GM18868 (cell line): ENCODE results near the gene LYSMD2.
A peak's percentile ranks its signal among the peaks of the same experiment; 100 is the strongest.

Experiments used
- ATAC-seq: cut with Tn5 transposase; IDR thresholded peaks from one replicate; pipeline ENCODE4 v1.9.1; 2021; ENCODE audit warnings: mild to moderate bottlenecking, moderate library complexity; ENCODE audit not compliant: unreplicated experiment

LYSMD2 gene

GRCh38 chr15:51752888-51753287, 15.4 kb upstream of the LYSMD2 start:
- no peak for ATAC-seq

GRCh38 chr15:51751697-51752683, 14.5 kb upstream of the LYSMD2 start:
- ATAC-seq: peak; percentile 39

DNA sequence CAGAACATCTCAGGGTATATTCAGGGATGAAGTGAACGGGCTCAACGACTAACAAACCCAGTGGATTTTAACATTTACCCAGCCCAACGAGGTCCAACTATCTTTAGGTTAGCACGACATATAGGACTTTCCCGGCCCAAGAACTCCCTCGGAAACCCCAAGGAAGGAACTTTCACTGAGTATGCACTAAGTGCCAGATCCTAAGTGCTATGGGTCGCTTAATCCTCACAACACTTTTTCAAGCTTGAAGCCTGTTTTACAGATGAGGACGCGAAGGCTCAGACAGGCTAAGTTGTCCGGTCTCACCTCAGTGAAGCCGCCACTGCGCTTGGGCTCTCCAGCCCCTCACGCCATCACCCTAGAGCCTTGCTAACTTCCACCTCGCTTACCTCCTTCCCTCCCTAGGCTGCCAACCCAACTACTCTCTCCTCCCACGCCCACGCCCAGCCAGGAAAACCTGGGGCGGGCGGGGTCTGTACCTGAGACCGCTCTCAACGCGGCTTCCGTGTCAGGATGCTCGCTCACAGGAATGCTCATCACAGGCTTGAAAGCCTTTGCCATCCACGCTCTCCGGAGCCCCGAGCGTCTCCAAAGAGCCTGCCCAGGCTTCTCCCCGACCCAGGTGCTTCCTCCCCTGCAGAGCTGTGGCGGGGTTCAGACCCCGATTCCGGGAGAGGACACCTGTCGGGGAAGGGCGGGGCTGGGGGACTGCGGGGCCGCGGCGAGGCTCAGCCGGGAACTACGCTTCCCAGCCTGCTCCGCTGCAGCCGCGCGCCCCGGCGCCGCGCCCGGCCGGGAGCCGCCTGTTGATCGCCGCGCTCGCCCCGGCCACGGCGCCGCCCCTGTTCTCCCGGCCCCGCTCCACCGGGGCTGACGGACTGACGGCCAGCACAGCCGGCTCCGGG, 13.6 kb upstream of the LYSMD2 start, which contains the start of gene TMOD2:
TSS of gene TMOD2 (plus strand) at position 806 of the 905 bp plus-strand sequence. CDS start 14,845 bp downstream, outside the sequence.
- ATAC-seq: peak; percentile 77

DNA sequence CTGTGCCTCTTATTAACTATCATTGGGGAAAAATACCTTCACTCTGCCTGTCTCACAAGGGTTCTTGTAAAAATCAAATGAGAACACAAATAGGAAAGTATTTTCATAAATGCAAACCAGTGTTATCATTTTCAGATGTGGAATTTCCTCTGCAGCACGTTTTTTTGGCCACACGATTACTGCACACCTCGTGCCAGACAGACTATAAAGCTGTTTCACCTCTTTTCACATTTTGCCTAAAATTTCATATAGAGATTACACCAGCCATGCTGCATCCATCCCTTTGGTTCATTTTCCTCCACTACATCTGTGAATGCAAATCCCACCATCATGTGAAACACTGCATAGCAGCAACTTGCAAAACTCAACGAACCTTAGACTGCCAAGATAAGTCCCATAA, 12.7 kb upstream of the LYSMD2 start:
- no peak for ATAC-seq

- ATAC-seq: no peak
Measured at GRCh38 chr15:51749307-51749706, 11.9 kb upstream of the LYSMD2 start.

DNA sequence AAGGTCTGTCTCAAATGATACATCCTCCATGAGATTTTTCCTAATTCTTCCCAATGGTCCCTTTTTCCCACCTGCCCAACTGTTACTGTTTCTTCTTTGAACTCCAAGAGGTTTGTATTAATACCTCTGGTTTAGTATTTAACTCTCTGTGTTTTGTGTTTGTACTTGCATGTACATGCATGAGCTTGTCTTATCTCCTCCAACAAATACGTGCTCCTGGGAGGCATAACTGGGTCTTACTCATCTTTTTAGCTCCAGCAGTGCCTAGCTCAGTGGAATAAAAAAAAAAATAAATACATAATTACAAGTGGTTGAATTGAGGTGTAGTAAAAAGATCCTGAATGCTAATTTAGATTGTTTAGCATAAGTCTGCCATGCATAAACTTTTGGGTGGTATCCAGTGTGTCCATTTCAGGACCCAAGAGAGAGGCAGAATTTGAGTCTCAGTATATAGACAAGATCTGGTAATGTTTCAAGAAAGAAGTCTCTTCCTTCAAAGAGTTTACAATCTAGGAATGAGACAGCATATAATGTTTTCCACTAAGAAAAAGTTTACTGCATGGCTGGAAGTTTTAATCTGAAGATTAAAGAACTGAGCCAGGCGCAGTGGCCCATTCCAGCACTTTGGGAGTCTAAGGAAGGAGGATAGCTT, 1.7 kb upstream of the LYSMD2 start:
- ATAC-seq: no peak

GRCh38 chr15:51738553-51738952, 1.1 kb upstream of the LYSMD2 start:
- no peak for ATAC-seq

DNA sequence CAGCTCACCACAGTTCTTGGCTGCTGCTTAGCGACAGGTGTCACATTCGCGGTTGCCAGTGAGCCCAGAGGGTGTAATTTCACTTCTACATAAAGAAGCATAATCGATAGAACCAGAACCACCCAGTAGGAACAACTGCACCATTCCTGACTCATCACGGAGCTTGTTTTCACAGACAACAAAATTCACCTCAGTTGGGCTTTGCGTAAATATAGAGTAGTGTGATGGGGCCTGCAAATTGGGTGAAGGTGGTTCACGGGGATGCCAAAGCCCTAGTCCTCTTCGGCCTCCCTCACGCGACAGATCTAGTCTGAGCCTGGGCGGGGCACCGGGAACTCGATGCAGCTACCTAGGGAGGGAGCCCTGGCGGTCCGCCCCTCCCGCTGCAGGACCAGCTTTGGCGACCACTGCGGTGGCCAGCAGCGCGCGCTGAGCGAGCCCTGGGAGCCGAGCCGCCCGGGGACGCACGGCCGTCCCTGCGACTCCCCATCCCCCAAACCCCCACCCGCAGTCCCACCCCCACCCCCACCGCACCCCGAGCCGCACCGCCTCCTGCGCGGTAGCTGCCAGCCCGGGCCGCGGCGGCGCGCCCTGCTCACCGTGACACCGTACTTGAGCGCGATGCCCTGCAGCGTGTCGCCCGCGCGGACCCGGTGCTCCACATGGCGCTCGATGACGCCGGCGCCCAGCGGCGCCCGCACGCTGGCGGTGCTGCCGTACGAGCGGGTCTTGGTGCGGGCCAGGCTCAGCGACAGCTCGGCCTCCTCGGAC, 519 bp downstream of the LYSMD2 start:
- peak; percentile 32 for ATAC-seq

DNA sequence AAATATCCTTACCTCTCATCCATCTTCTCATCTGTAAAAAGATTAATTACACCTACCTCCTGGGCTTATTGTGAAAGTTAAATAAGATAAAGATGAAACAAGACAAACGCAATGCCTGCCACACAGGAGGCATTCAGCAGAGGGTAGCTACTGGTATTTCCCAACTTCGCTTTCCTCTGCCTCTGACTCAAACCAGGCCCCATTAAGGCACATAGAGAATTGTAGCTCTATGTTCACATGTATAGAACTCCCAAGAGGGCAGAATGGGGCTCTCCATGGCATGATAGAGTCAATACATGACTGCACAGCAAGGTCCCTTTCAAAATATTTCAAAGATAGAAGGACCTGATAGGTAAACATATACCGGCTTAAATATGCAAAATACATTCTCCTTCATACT, 1.4 kb downstream of the LYSMD2 start:
- peak; percentile 49 for ATAC-seq

GRCh38 chr15:51735228-51736010, 2.0 kb downstream of the LYSMD2 start:
- ATAC-seq: no peak

DNA sequence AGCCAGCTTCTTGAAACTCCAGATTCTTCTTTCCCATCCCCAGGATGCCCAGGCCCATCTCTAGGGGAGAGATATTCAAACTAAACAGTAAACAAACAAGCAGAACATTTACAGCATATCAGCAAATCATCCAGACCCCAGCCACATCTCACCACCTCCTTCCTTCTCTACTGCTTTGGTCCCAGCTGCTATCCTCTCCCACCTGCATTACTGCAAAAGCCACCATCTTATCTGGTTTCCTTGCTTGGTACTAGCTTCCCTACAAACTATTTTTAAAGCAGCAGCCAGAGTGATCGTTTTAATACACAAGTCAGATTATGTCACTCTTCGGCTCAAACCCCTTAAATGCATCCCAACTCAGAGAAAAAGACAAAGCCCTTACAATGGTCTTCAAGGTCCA, 4.8 kb downstream of the LYSMD2 start:
- ATAC-seq: no peak

GRCh38 chr15:51731549-51732267, 5.7 kb downstream of the LYSMD2 start:
- ATAC-seq: peak; percentile 55

GRCh38 chr15:51727141-51727897, 10.1 kb downstream of the LYSMD2 start:
- peak; percentile 29 for ATAC-seq

DNA sequence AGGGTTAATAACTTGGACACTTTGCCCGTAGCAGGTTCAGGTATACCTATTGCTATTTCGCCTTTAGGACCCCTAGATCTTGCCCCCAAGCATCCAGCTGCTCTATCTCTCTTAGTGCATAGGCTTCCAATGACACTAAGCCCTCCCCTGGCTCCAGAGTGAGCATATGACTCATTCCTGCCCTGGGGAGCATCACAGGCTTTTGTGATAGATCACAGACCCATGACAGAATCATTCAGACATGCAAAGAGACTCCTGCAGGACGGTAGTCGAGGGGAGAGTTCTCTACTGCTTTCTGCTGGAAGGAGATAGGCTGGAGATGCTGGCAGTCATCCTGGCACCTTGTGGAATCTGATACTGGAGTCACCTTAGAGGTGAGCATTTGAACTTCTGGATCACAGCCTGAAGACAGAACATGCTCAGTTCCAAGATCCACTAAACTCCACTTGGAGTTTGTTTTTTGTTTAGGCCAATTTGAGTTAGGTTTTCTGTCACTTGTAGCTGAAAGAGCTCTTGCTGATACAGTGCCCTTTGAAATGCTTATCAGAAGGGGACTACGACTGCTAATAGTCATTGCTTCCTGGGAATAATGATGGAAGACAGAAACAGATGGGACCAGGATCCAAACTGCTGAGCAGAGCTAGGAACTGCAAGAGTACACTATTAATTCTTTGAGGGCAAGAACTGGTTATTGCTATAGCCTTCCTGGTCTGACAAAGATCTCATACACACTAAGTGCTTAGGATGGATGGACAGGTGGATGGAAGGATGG, 11.0 kb downstream of the LYSMD2 start:
- ATAC-seq: peak; percentile 93

- ATAC-seq: no peak
Measured at GRCh38 chr15:51724673-51725072, 12.8 kb downstream of the LYSMD2 start.

DNA sequence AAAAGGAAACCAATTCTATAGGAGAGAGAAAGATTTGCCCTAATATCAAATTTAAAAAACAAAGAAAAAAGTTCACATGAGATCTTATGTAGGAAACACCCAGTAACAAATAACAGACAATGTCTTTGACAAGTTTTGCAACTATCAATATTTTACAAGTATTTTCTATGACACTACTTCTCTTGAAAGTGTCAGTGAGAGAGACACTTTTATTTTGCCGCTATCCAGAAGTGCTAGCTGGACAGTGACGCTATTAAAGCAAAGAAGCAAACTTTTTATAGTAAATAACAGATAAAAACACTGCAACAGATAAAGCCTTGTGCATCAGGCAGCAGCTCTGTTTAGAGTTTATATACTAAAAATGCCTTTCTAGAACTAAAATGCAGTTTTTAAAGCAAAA, 13.3 kb downstream of the LYSMD2 start:
- ATAC-seq: no peak
